Adrenal gland (tissue), 12 donors: ENCODE data around the gene C18orf32. TPM values are rescaled to one million over a fixed set of nuclear protein-coding genes. Genes with fewer than 3 reads are reported as not detected.

Experiments
- DNase-seq, 7 donors: peaks; one replicate each; pipeline ENCODE4 v3.0.0-alpha.2; 2019 to 2020
- H3K27ac ChIP-seq, 5 donors: fragments of 200-600 bp; sonication (generic) in 4 of 5; 1 replicate in 3 of 5; 2 replicates in 2 of 5; pipeline versions ENCODE4 v1.5.1 to v1.8.0; 2016 to 2020; ENCODE audit warnings: mild to moderate bottlenecking in 1 of 5
- H3K27me3 ChIP-seq: fragments of 200-600 bp; 2 replicates; pipeline ENCODE4 v1.8.0; 2021
- H3K36me3 ChIP-seq, 2 donors: fragments of 200-600 bp; replicated peaks in 1 of 2; 1 replicate in 1 of 2; 2 replicates in 1 of 2; pipeline versions ENCODE4 v1.5.1 to v1.8.0; 2018 to 2022
- H3K4me1 ChIP-seq, 2 donors: fragments of 200-600 bp; replicated peaks in 1 of 2; 1 replicate in 1 of 2; 2 replicates in 1 of 2; pipeline versions ENCODE4 v1.5.1 to v1.8.0; 2018 to 2021
- H3K4me3 ChIP-seq, 4 donors: fragments of 200-600 bp; sonication (generic) in 3 of 4; one replicate each; pipeline ENCODE4 v1.5.1; 2016 to 2018
- H3K9me3 ChIP-seq, 3 donors: fragments of 200-600 bp; sonication (generic) in 1 of 3; replicated peaks in 1 of 3; 1 replicate in 2 of 3; 2 replicates in 1 of 3; pipeline versions ENCODE4 v1.5.1 to v1.8.0; 2016 to 2021
- POLR2A ChIP-seq, 2 donors: fragments of 450-650 bp; IDR thresholded peaks; one replicate each; pipeline ENCODE4 v1.6.1; 2017; ENCODE audit warnings: antibody characterized with exemption in 2 of 2, mild to moderate bottlenecking in 2 of 2, moderate library complexity in 1 of 2
- WGBS, 4 donors: extraction: QIAGEN DNeasy Blood & Tissue Kit in 2 of 4; methylation state at CpG; one replicate each; pipeline versions ENCODE4 v1.1.5 to v1.1.7; 2013 to 2017; 5-methylcytosine and 5-hydroxymethylcytosine counted together
- intact Hi-C, 2 donors: fragments of 100-400 bp; cut with DNase I; formaldehyde crosslinking; loops; one replicate each; pipeline versions ENCODE4 v1.14.1 to v1.15.0; 2022 to 2023
- polyA plus RNA-seq, 3 donors: library from polyadenylated mRNA; stranded (reverse); fragments of 200-250 nt in 2 of 3; fragments of 350-450 nt in 1 of 3; fragmentation: Illumina TruSeq in 1 of 3; extraction: RNeasy Lipid Tissue Mini Kit (QIAGEN cat#74804) in 1 of 3; gene quantifications; one replicate each; pipeline ENCODE4 v1.2.3, GENCODE V29; 2013 to 2014
- total RNA-seq, 9 donors: library from RNA; depleted of rRNA in 4 of 9; stranded (reverse); fragments of >200 nt in 4 of 9; fragments of 120-200 nt in 1 of 9; fragmentation: NEBNext Ultra II Directional in 1 of 9; extraction: Animal tissue kit (Norgen Biotek cat#: 25700) in 1 of 9; gene quantifications; one replicate each; pipeline versions ENCODE4 v1.1.0 to v1.2.4, GENCODE V29; 2013 to 2023
- TF ChIP-seq, protein P1 (sequence below), 6 experiments: fragments of 450-650 bp in 4 of 6; fragments of 200-600 bp in 2 of 6; sonication (generic) in 1 of 6; IDR thresholded peaks; 1 replicate in 5 of 6; 2 replicates in 1 of 6; pipeline versions ENCODE4 v1.5.1 to v1.8.0; 2016 to 2021; ENCODE audit warnings: antibody characterized with exemption in 6 of 6, mild to moderate bottlenecking in 2 of 6, moderate library complexity in 1 of 6
- donor health status: healthy with polysubstance abuse.
- donor health status: Bipolar disorder and iron deficiency.
- donor health status: DM: yes; HTN: yes; CAD: no.
- donor health status: DM: no; HTN: no; CAD: no.
- donor health status: DM: no; HTN: no; CAD: no.
- donor health status: DM: yes; HTN: yes; CAD: no.

The C18orf32 gene
- total and polyA plus RNA-seq, 12 donors, result 33.1 to 176 (median 75.3) TPM

DNA sequence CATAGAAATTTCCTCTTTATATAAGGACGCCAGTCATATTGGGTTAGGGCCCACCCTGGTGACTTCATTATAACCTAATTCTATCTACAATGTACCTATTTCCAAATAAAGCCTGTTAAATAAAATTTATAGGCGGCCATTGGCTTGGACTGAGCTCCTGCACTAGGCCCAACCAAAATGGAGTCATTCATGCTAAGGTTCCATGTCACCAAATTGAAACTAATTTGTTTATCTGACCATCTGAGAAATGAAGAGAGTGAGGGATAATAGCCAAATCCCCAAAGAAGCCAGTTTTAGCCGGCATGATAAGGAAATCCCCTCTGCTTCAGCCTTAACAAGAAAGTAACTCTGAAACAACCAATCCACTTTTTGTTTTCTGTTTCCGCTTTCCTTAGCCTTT, 19.4 kb downstream of the C18orf32 start:
- 88 to 96% (median 93%) methylated on average over 4 of the region's 4 CpGs for WGBS, 4 donors
- Histone ChIP-seq H3K27ac (no peak overlapping the region), H3K27me3 (no peaks in the 10 kb centered on the region), H3K4me1 (no peaks in the 10 kb centered on the region), H3K4me3 (no peak overlapping the region), H3K9me3 (no peaks in the 10 kb centered on the region), H3K36me3 (no peaks in the 10 kb centered on the region)
- intact Hi-C loops, result no loop called here
- DNase-seq, result no peak
- TF ChIP-seq, protein P1, sequence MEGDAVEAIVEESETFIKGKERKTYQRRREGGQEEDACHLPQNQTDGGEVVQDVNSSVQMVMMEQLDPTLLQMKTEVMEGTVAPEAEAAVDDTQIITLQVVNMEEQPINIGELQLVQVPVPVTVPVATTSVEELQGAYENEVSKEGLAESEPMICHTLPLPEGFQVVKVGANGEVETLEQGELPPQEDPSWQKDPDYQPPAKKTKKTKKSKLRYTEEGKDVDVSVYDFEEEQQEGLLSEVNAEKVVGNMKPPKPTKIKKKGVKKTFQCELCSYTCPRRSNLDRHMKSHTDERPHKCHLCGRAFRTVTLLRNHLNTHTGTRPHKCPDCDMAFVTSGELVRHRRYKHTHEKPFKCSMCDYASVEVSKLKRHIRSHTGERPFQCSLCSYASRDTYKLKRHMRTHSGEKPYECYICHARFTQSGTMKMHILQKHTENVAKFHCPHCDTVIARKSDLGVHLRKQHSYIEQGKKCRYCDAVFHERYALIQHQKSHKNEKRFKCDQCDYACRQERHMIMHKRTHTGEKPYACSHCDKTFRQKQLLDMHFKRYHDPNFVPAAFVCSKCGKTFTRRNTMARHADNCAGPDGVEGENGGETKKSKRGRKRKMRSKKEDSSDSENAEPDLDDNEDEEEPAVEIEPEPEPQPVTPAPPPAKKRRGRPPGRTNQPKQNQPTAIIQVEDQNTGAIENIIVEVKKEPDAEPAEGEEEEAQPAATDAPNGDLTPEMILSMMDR (IDR thresholded peaks at IDR 0.05), result no peak
- TF ChIP-seq POLR2A (IDR thresholded peaks at IDR 0.05), result no peak

DNA sequence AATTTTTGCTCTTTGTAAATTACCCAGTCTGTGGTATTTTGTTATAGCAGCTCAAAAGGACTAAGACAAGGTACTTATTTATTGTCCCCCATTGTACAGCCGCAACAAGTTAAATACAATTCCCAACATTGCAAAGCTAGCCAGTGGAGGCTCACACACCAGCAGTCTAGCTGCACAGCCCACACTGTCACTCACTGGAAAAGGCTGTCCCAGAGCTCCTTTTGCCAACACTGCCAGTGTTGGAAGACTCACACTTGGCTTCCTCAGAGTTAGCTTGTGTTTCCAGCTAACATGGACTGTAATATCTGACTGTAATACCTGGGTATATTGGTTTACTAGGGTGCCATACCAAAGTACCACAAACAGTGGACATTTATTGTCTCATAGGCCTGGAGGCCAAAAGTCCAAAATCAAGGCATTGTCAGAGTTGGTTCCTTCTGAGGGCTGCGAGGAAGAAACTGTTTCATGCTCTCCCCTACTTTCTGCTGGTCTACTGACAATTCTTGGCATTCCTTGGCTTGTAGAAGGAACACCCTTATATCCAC, 19.9 kb downstream of the C18orf32 start:
- Histone ChIP-seq H3K27me3 (no peaks in the 10 kb centered on the region), H3K27ac (no peak overlapping the region), H3K4me3 (no peak overlapping the region), H3K36me3 (no peaks in the 10 kb centered on the region), H3K4me1 (no peaks in the 10 kb centered on the region), H3K9me3 (no peaks in the 10 kb centered on the region)
- intact Hi-C loops, result no loop called here
- WGBS, 4 donors, result 96 to 100% (median 99%) methylated on average over 2 of the region's 2 CpGs
- no peak for DNase-seq
- TF ChIP-seq, protein P1 (IDR thresholded peaks at IDR 0.05), result no peak
- no peak for TF ChIP-seq POLR2A (IDR thresholded peaks at IDR 0.05)

DNA sequence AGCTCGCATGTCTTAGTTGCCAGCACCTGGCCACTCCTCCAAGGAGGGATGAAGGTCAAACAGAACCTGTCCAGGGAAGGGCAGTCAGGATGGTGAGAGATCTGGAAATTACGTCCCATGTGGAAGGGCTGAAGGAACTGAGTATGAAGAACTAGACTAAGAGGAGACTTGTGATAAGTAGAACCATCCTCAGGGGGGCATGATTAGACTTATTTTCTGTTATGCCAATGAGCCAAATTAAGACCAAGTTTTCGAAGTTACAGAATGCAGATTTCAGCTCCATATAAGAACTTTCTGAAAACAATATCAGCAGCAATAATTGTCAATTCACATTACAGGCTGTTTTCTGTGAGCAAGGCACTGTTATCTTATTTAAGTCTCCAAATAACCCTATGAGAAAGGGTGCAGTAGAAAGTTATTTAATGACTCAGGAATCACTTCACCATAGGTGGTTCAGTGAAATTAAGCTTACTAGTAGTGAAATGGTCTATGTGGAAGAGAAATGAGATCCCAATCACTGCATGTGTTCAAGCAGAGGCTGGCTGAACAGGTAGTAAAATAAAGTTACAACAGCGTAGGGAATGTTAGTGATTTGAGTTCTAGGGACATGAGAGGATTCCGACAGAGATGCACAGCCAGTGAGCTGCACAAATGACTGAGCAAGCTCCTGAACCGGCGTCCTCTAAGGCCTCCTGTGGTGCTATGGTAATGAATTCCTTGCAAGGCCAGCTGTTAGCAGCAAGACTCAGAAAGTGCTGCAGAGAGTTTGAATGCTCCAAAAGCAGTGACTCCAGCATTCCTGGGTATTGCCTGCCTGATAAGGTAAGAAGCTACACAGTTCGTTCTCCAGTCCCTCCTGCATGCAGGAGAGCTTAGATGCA, 22.1 kb downstream of the C18orf32 start:
- intact Hi-C loops, result no loop called here
- H3K4me3 ChIP-seq, result no peak overlapping the region
- no peaks in the 10 kb centered on the region for H3K27me3 ChIP-seq
- peaks cover 0 to 5% of the 10 kb centered on the region in 2 donors for H3K4me1 ChIP-seq
- TF ChIP-seq, protein P1 (IDR thresholded peaks at IDR 0.05), result peak in 1 of 6 experiments; percentile 15
- TF ChIP-seq POLR2A (IDR thresholded peaks at IDR 0.05), result no peak
- 66 to 73% (median 70%) methylated on average over 8 of the region's 8 CpGs for WGBS, 4 donors
- DNase-seq, result no peak
- H3K9me3 ChIP-seq, result no peaks in the 10 kb centered on the region
- H3K27ac ChIP-seq, result no peak overlapping the region
- no peaks in the 10 kb centered on the region for H3K36me3 ChIP-seq

DNA sequence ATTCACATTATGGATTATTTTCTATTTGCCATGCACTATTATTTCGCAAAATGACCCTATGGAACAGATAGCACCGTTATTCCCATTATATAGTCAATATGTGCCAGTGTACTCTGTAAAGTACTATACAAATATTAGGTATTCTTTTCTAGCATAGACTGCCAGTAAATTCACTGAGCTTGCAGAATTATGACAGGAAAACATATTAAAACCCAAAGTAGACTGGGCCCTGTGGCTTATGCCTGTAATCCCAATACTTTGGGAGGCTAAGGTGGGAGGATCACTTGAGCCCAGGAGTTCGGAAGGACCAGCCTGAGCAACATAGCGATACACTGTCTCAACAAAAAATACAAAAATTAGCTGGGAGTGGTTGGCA, 25.4 kb downstream of the C18orf32 start:
- Histone ChIP-seq H3K4me3 (no peak overlapping the region), H3K4me1 (peaks cover 12 to 17% of the 10 kb centered on the region in 2 donors), H3K36me3 (no peaks in the 10 kb centered on the region), H3K27me3 (no peaks in the 10 kb centered on the region), H3K27ac (no peak overlapping the region), H3K9me3 (no peaks in the 10 kb centered on the region)
- WGBS, 4 donors, result 96 to 100% (median 98%) methylated on average over 4 of the region's 4 CpGs
- intact Hi-C loops, result no loop called here
- TF ChIP-seq POLR2A (IDR thresholded peaks at IDR 0.05), result no peak
- TF ChIP-seq, protein P1 (IDR thresholded peaks at IDR 0.05), result no peak
- DNase-seq, result no peak
